HCT116 (cell line): ENCODE data around the gene PRND. TPM values are rescaled to one million over a fixed set of nuclear protein-coding genes. Genes with fewer than 3 reads are reported as not detected.

Source experiments
- ATAC-seq: fragments of 200-7000 bp; cut with Tn5 transposase; 2 replicates; pipeline ENCODE4 v1.9.1; 2020; ENCODE audit warnings: mild to moderate bottlenecking, moderate library complexity
- BruUV-seq: library from RNA; stranded (reverse); fragments of 400-500 nt; replicated peaks from 2 replicates; lab custom pipeline; 2021; lab: Mats Ljungman, UMichigan
- CTCF ChIA-PET: fragments of 300-600 bp; sonication (Branson Sonifier 250); formaldehyde crosslinking; loops from one replicate; lab custom pipeline; 2021; ENCODE audit warnings: antibody characterized with exemption; lab: Charles Lee
- POLR2A ChIA-PET: fragments of 300-600, 350-600 bp; sonication (Branson Sonifier 250); formaldehyde crosslinking; loops from one replicate; lab custom pipeline; 2021; ENCODE audit warnings: antibody characterized with exemption; lab: Charles Lee
- RAD21 ChIA-PET, 2 experiments: fragments of 300-600 bp; sonication (Branson Sonifier 250); formaldehyde crosslinking; loops; one replicate each; lab custom pipeline; 2023; ENCODE audit warnings: low total read pairs in 2 of 2; ENCODE audit not compliant: uncharacterized antibody in 2 of 2, unreplicated experiment in 2 of 2, low non-redundant PET in 1 of 2; lab: Charles Lee
- DNase-seq: peaks from one replicate; pipeline ENCODE4 v3.0.0-alpha.2; 2010; ENCODE audit warnings: low read depth, low spot score
- H2AFZ ChIP-seq: fragments of 200-600 bp; shearing (Covaris generic), sonication (generic); 2 replicates; pipeline ENCODE4 v1.6.1; 2017; ENCODE audit warnings: low read depth, mixed run types, mixed read lengths, antibody characterized with exemption, low read length; ENCODE audit not compliant: poor library complexity, severe bottlenecking
- H3K27ac ChIP-seq: 2 replicates; pipeline ENCODE4 v1.5.1; 2012; ENCODE audit warnings: low read depth, low read length
- H3K27me3 ChIP-seq: fragments of 200-600 bp; sonication (generic); 2 replicates; pipeline ENCODE4 v1.6.1; 2016; ENCODE audit warnings: mixed run types, low read length, mixed read lengths; ENCODE audit not compliant: insufficient read depth
- H3K36me3 ChIP-seq, 2 experiments: fragments of 200-500 bp in 1 of 2; fragments of 200-600 bp in 1 of 2; sonication (Bioruptor generic) in 1 of 2; sonication (generic) in 1 of 2; 2 replicates each; pipeline versions ENCODE4 v1.5.1 to v1.6.1; 2014 to 2016; ENCODE audit warnings: low read length in 2 of 2, inconsistent platforms in 1 of 2, mixed read lengths in 1 of 2, mixed run types in 1 of 2; ENCODE audit not compliant: insufficient read depth in 2 of 2, control insufficient read depth in 1 of 2
- H3K4me1 ChIP-seq, 2 experiments: fragments of 200-600 bp in 1 of 2; sonication (generic) in 1 of 2; 2 replicates each; pipeline versions ENCODE4 v1.5.1 to v1.6.1; 2012 to 2017; ENCODE audit warnings: low read length in 2 of 2, inconsistent platforms in 1 of 2, mild to moderate bottlenecking in 1 of 2, mixed read lengths in 1 of 2, mixed run types in 1 of 2, moderate library complexity in 1 of 2; ENCODE audit not compliant: insufficient read depth in 2 of 2, control insufficient read depth in 1 of 2
- H3K4me2 ChIP-seq: fragments of 200-600 bp; sonication (generic); 2 replicates; pipeline ENCODE4 v1.6.1; 2017; ENCODE audit warnings: mixed run types, low read length, mixed read lengths
- H3K4me3 ChIP-seq, 2 experiments: fragments of 200-600 bp in 1 of 2; sonication (generic) in 1 of 2; replicated peaks in 1 of 2; 2 replicates each; pipeline ENCODE4 v1.5.1; 2011 to 2016; ENCODE audit warnings: low read length in 2 of 2, control low read depth in 1 of 2, low read depth in 1 of 2, mild to moderate bottlenecking in 1 of 2, mixed read lengths in 1 of 2, mixed run types in 1 of 2
- H3K79me2 ChIP-seq: fragments of 200-600 bp; sonication (generic); 2 replicates; pipeline ENCODE4 v1.6.1; 2017; ENCODE audit warnings: mild to moderate bottlenecking, mixed run types, low read length, moderate library complexity, mixed read lengths; ENCODE audit not compliant: insufficient read depth
- H3K9ac ChIP-seq: fragments of 200-600 bp; sonication (generic); 2 replicates; pipeline ENCODE4 v1.6.1; 2016; ENCODE audit warnings: low read length, mixed read lengths
- H3K9me2 ChIP-seq: fragments of 200-600 bp; sonication (generic), shearing (Covaris generic); 2 replicates; pipeline ENCODE4 v1.6.1; 2017; ENCODE audit warnings: mixed run types, mild to moderate bottlenecking, moderate library complexity; ENCODE audit not compliant: insufficient read depth
- H3K9me3 ChIP-seq, 2 experiments: fragments of 200-500 bp in 1 of 2; fragments of 200-600 bp in 1 of 2; sonication (Bioruptor generic) in 1 of 2; sonication (generic) in 1 of 2; 2 replicates each; pipeline ENCODE4 v1.6.1; 2014 to 2017; ENCODE audit warnings: low read length in 2 of 2, mixed read lengths in 2 of 2, inconsistent platforms in 1 of 2, low read depth in 1 of 2, mild to moderate bottlenecking in 1 of 2, mixed run types in 1 of 2, moderate library complexity in 1 of 2; ENCODE audit not compliant: control insufficient read depth in 1 of 2, insufficient read depth in 1 of 2
- H4K20me1 ChIP-seq: fragments of 200-600 bp; sonication (generic), shearing (Covaris generic); 2 replicates; pipeline ENCODE4 v1.6.1; 2017; ENCODE audit warnings: mixed run types, mild to moderate bottlenecking, moderate library complexity; ENCODE audit not compliant: insufficient read depth
- ATF3 ChIP-seq: IDR thresholded peaks from 2 replicates; pipeline ENCODE4 v1.6.1; 2012
- CBX3 ChIP-seq: IDR thresholded peaks from 2 replicates; pipeline ENCODE4 v1.6.1; 2012; ENCODE audit warnings: low read depth
- CEBPB ChIP-seq: IDR thresholded peaks from 2 replicates; pipeline ENCODE4 v1.6.1; 2012; ENCODE audit warnings: low read depth
- ELF1 ChIP-seq: IDR thresholded peaks from 2 replicates; pipeline ENCODE4 v1.6.1; 2012; ENCODE audit warnings: low read depth, borderline replicate concordance
- EZH2 ChIP-seq: fragments of 200-600 bp; sonication (generic); IDR thresholded peaks from 2 replicates; pipeline ENCODE4 v1.6.1; 2017; ENCODE audit warnings: antibody characterized with exemption, mixed run types
- EZH2phosphoT487 ChIP-seq: fragments of 200-600 bp; IDR thresholded peaks from 2 replicates; pipeline ENCODE4 v1.6.1; 2018; ENCODE audit warnings: antibody characterized with exemption, borderline replicate concordance
- JUND ChIP-seq: IDR thresholded peaks from 2 replicates; pipeline ENCODE4 v1.6.1; 2012
- POLR2A ChIP-seq: IDR thresholded peaks from 2 replicates; pipeline ENCODE4 v1.7.0; 2011; ENCODE audit warnings: borderline replicate concordance; ENCODE audit not compliant: insufficient read depth, insufficient read length; ENCODE audit errors: extremely low read depth
- REST ChIP-seq: IDR thresholded peaks from 2 replicates; pipeline ENCODE4 v1.6.1; 2012; ENCODE audit warnings: low read depth
- SP1 ChIP-seq: IDR thresholded peaks from 2 replicates; pipeline ENCODE4 v1.6.1; 2012; ENCODE audit warnings: low read depth
- SRF ChIP-seq: IDR thresholded peaks from 2 replicates; pipeline ENCODE4 v1.6.1; 2012; ENCODE audit warnings: low read depth
- TCF7L2 ChIP-seq: IDR thresholded peaks from 2 replicates; pipeline ENCODE4 v1.7.0; 2011; ENCODE audit warnings: borderline replicate concordance, inconsistent platforms; ENCODE audit not compliant: insufficient read depth, insufficient read length; ENCODE audit errors: extremely low read depth
- YY1 ChIP-seq: IDR thresholded peaks from 2 replicates; pipeline ENCODE4 v1.6.1; 2011; ENCODE audit warnings: low read length, low read depth, moderate library complexity, mild to moderate bottlenecking; ENCODE audit not compliant: insufficient replicate concordance; ENCODE audit errors: extremely low read depth
- ZBTB33 ChIP-seq: IDR thresholded peaks from 2 replicates; pipeline ENCODE4 v1.6.1; 2011; ENCODE audit warnings: mild to moderate bottlenecking, low read length, moderate library complexity; ENCODE audit not compliant: insufficient replicate concordance; ENCODE audit errors: extremely low read depth
- ZFX ChIP-seq: fragments of 450-650 bp; IDR thresholded peaks from 2 replicates; pipeline ENCODE4 v1.6.1; 2017
- ZNF274 ChIP-seq: fragments of 200-500 bp; sonication (Bioruptor generic); IDR thresholded peaks from 2 replicates; pipeline ENCODE4 v1.6.1; 2014; ENCODE audit warnings: mild to moderate bottlenecking, low read depth, low read length, inconsistent platforms
- intact Hi-C: fragments of 100-400 bp; cut with micrococcal nuclease; formaldehyde crosslinking; loops from 2 replicates; pipeline ENCODE4 v1.10.0; 2022
- total RNA-seq: library from RNA; stranded (reverse); gene quantifications from one replicate; pipeline ENCODE4 v1.2.1, GENCODE V29; 2021; ENCODE audit not compliant: unreplicated experiment

Gene PRND
- total RNA-seq, 1 experiment from 2014 or later, result not detected

- Histone ChIP-seq H3K27ac (no peak overlapping the region), H3K4me2 (no peak overlapping the region), H3K9ac (no peak overlapping the region), H3K27me3 (no peaks in the 10 kb centered on the region), H3K79me2 (no peaks in the 10 kb centered on the region), H4K20me1 (no peaks in the 10 kb centered on the region), H3K36me3 (no peaks in the 10 kb centered on the region), H3K4me1 (no peaks in the 10 kb centered on the region), H2AFZ (no peak overlapping the region), H3K9me2 (no peaks in the 10 kb centered on the region; the same call in 1 of the 2 replicates), H3K9me3 (no peaks in the 10 kb centered on the region), H3K4me3 (no peak overlapping the region)
- CTCF ChIA-PET, result no interaction called here
- no peak for TF ChIP-seq POLR2A
- no peak for TF ChIP-seq ZBTB33
- TF ChIP-seq JUND, result no peak
- TF ChIP-seq EZH2phosphoT487, result no peak
- no peak for TF ChIP-seq SP1
- TF ChIP-seq ZNF274, result no peak
- no peak for TF ChIP-seq YY1
- TF ChIP-seq ATF3, result no peak
- no peak for TF ChIP-seq EZH2
- no peak for TF ChIP-seq CBX3
- TF ChIP-seq ZFX, result no peak
- no peak for TF ChIP-seq ELF1
- TF ChIP-seq TCF7L2, result no peak
- no peak for TF ChIP-seq CEBPB
- TF ChIP-seq SRF, result no peak
- no peak for TF ChIP-seq REST
- POLR2A ChIA-PET, result no interaction called here
- RAD21 ChIA-PET, result no interaction called here
- intact Hi-C loops, result no loop called here
- no TSS peak for BruUV-seq
- ATAC-seq (no peak), DNase-seq (no peak)
Measured at GRCh38 chr20:4674672-4675071, 47.0 kb upstream of the PRND start.
